IMR-90 (cell line): Measurements from ENCODE around the gene LRRC8B. TPM values are rescaled to one million over a fixed set of nuclear protein-coding genes. Genes with fewer than 3 reads are reported as not detected.

Source experiments
- ATAC-seq: fragments of 200-7000 bp; cut with Tn5 transposase; 2 replicates; pipeline ENCODE4 v1.9.1; 2020; ENCODE audit warnings: low read depth, mild to moderate bottlenecking, moderate library complexity
- BruUV-seq: library from RNA; stranded (reverse); fragments of 400-500 nt; replicated peaks from 2 replicates; lab custom pipeline; 2021; lab: Mats Ljungman, UMichigan
- CTCF ChIA-PET: fragments of 300-600 bp; formaldehyde crosslinking; extraction: SDS; loops from one replicate; lab custom pipeline; 2021; ENCODE audit warnings: antibody characterized with exemption; lab: Yijun Ruan, JAX
- POLR2A ChIA-PET: fragments of 300-600 bp; sonication (Branson Sonifier 250); formaldehyde crosslinking; loops from one replicate; lab custom pipeline; 2022; ENCODE audit warnings: antibody characterized with exemption; ENCODE audit not compliant: unreplicated experiment; lab: Charles Lee
- DNase-seq: peaks from one replicate; pipeline ENCODE4 v3.0.0; 2013
- H2AFZ ChIP-seq: replicated peaks from 2 replicates; pipeline ENCODE3; 2013; ENCODE audit warnings: low read length, mild to moderate bottlenecking; ENCODE audit not compliant: poor library complexity
- H2AK5ac ChIP-seq: 2 replicates; pipeline ENCODE4 v1.6.1; 2013; ENCODE audit warnings: low read depth, low read length, inconsistent platforms
- H2AK9ac ChIP-seq: replicated peaks from 2 replicates; pipeline ENCODE3; 2013; ENCODE audit warnings: mild to moderate bottlenecking, low read depth, low read length, moderate library complexity; ENCODE audit not compliant: poor library complexity
- H2BK120ac ChIP-seq: 2 replicates; pipeline ENCODE4 v1.6.1; 2013; ENCODE audit warnings: low read depth, low read length, inconsistent platforms
- H2BK15ac ChIP-seq: 3 replicates; pipeline ENCODE4 v1.6.1; 2013; ENCODE audit warnings: low read depth, low read length, inconsistent platforms
- H2BK20ac ChIP-seq: 2 replicates; pipeline ENCODE4 v1.6.1; 2013; ENCODE audit warnings: low read depth, mild to moderate bottlenecking, inconsistent platforms, low read length, moderate library complexity
- H2BK5ac ChIP-seq: 2 replicates; pipeline ENCODE4 v1.6.1; 2013; ENCODE audit warnings: mild to moderate bottlenecking, low read depth, low read length, inconsistent platforms; ENCODE audit not compliant: poor library complexity, severe bottlenecking
- H3K14ac ChIP-seq: replicated peaks from 2 replicates; pipeline ENCODE4 v1.6.1; 2013; ENCODE audit warnings: low read depth, low read length, inconsistent platforms
- H3K18ac ChIP-seq: 2 replicates; pipeline ENCODE4 v1.6.1; 2013; ENCODE audit warnings: low read depth, low read length, control low read depth
- H3K23ac ChIP-seq: 2 replicates; pipeline ENCODE4 v1.6.1; 2013; ENCODE audit warnings: low read depth, low read length, inconsistent platforms
- H3K27ac ChIP-seq: 2 replicates; pipeline ENCODE4 v1.5.1; 2013; ENCODE audit warnings: mild to moderate bottlenecking, control low read depth, low read length; ENCODE audit not compliant: insufficient read depth
- H3K27me3 ChIP-seq: 2 replicates; pipeline ENCODE4 v1.6.1; 2013; ENCODE audit warnings: low read length; ENCODE audit not compliant: control insufficient read depth, insufficient read depth
- H3K36me3 ChIP-seq: 2 replicates; pipeline ENCODE4 v1.6.1; 2013; ENCODE audit warnings: low read length, mixed read lengths; ENCODE audit not compliant: control insufficient read depth, insufficient read depth
- H3K4ac ChIP-seq: 2 replicates; pipeline ENCODE4 v1.6.1; 2013; ENCODE audit warnings: low read depth, low read length, inconsistent platforms
- H3K4me1 ChIP-seq: 2 replicates; pipeline ENCODE4 v1.6.1; 2013; ENCODE audit warnings: low read length, mixed read lengths; ENCODE audit not compliant: control insufficient read depth, insufficient read depth
- H3K4me2 ChIP-seq: 2 replicates; pipeline ENCODE4 v1.6.1; 2013; ENCODE audit warnings: low read depth, mild to moderate bottlenecking, control low read depth, low read length, moderate library complexity
- H3K4me3 ChIP-seq: 2 replicates; pipeline ENCODE4 v1.5.1; 2013; ENCODE audit warnings: low read depth, mild to moderate bottlenecking, control low read depth, low read length, moderate library complexity; ENCODE audit not compliant: insufficient read depth
- H3K56ac ChIP-seq: 2 replicates; pipeline ENCODE4 v1.6.1; 2013; ENCODE audit warnings: low read length, inconsistent platforms; ENCODE audit not compliant: insufficient read depth; ENCODE audit errors: extremely low read depth
- H3K79me1 ChIP-seq, 2 experiments: 2 replicates each; pipeline ENCODE4 v1.6.1; 2013; ENCODE audit warnings: low read length in 2 of 2, inconsistent platforms in 1 of 2, low read depth in 1 of 2
- H3K9ac ChIP-seq: 2 replicates; pipeline ENCODE4 v1.6.1; 2013; ENCODE audit warnings: low read depth, low read length, control low read depth
- H3K9me1 ChIP-seq: 2 replicates; pipeline ENCODE4 v1.6.1; 2013; ENCODE audit warnings: low read length, inconsistent platforms; ENCODE audit not compliant: insufficient read depth
- H3K9me3 ChIP-seq: 2 replicates; pipeline ENCODE4 v1.6.1; 2013; ENCODE audit warnings: low read length; ENCODE audit not compliant: control insufficient read depth, insufficient read depth
- H4K20me1 ChIP-seq: 2 replicates; pipeline ENCODE4 v1.6.1; 2013; ENCODE audit warnings: low read length, inconsistent platforms; ENCODE audit not compliant: insufficient read depth
- H4K5ac ChIP-seq: 2 replicates; pipeline ENCODE4 v1.6.1; 2013; ENCODE audit warnings: mild to moderate bottlenecking, low read depth, low read length, control low read depth
- H4K8ac ChIP-seq, 2 experiments: 2 replicates each; pipeline ENCODE4 v1.6.1; 2013; ENCODE audit warnings: low read depth in 2 of 2, low read length in 2 of 2, control low read depth in 1 of 2, inconsistent platforms in 1 of 2
- H4K91ac ChIP-seq: 2 replicates; pipeline ENCODE4 v1.6.1; 2013; ENCODE audit warnings: low read depth, low read length, inconsistent platforms; ENCODE audit not compliant: insufficient read depth
- BHLHE40 ChIP-seq: fragments of 150-350 bp; IDR thresholded peaks from 2 replicates; pipeline ENCODE4 v1.6.1; 2016; ENCODE audit warnings: mild to moderate bottlenecking, low read depth, low read length
- CHD1 ChIP-seq: IDR thresholded peaks from 2 replicates; pipeline ENCODE4 v1.6.1; 2012; ENCODE audit warnings: low read depth, low read length, improper control_type of control experiment
- MAZ ChIP-seq: IDR thresholded peaks from 2 replicates; pipeline ENCODE4 v1.6.1; 2012; ENCODE audit warnings: low read depth, mild to moderate bottlenecking, low read length, improper control_type of control experiment, moderate library complexity, borderline replicate concordance
- MXI1 ChIP-seq: IDR thresholded peaks from 2 replicates; pipeline ENCODE4 v1.6.1; 2012; ENCODE audit warnings: low read depth, mild to moderate bottlenecking, low read length, moderate library complexity, borderline replicate concordance
- RFX5 ChIP-seq: IDR thresholded peaks from 2 replicates; pipeline ENCODE4 v1.8.0; 2012; ENCODE audit warnings: low read depth, mild to moderate bottlenecking, low read length, moderate library complexity
- WGBS, 2 experiments: methylation state at CpG; one replicate each; pipeline versions ENCODE4 v1.1.5 to v1.1.7; 2013; ENCODE audit warnings: missing lambda C conversion rate in 2 of 2; ENCODE audit not compliant: insufficient read length in 1 of 2; ENCODE audit errors: extremely low coverage in 2 of 2; 5-methylcytosine and 5-hydroxymethylcytosine counted together
- dilution Hi-C: fragments of 300-500 bp; cut with HindIII; formaldehyde crosslinking; loops from one replicate; pipeline ENCODE4 v1.14.3; 2018; ENCODE audit warnings: low sequenced_read_pairs; ENCODE audit not compliant: unreplicated experiment
- in situ Hi-C: fragments of 300-500 bp; cut with MboI; formaldehyde crosslinking; loops from 3 replicates; pipeline ENCODE4 v1.14.3; 2019; ENCODE audit warnings: low sequenced_read_pairs, inconsistent platforms, mixed read lengths
- intact Hi-C: fragments of 100-400 bp; cut with micrococcal nuclease; formaldehyde crosslinking; loops from 2 replicates; pipeline ENCODE4 v1.10.0; 2022
- polyA plus RNA-seq, 3 experiments: library from polyadenylated mRNA; depleted of rRNA; stranded (reverse); fragments of >200 nt; gene quantifications; 2 replicates each; pipeline ENCODE4 v1.2.3, GENCODE V29; 2012; ENCODE audit warnings: low replicate concordance in 1 of 3
- total RNA-seq: library from RNA; depleted of rRNA; stranded (reverse); fragments of >200 nt; gene quantifications from 2 replicates; pipeline ENCODE4 v1.2.3, GENCODE V29; 2012
- TF ChIP-seq, protein P1 (sequence below): fragments of 150-350 bp; IDR thresholded peaks from 2 replicates; pipeline ENCODE4 v1.6.1; 2017; ENCODE audit warnings: mild to moderate bottlenecking, antibody characterized with exemption, low read length, low read depth

The LRRC8B gene
- total and polyA plus RNA-seq, 2 of the 4 experiments (the other 2 are of a cell fraction), result 0.74 to 1.8 TPM

DNA sequence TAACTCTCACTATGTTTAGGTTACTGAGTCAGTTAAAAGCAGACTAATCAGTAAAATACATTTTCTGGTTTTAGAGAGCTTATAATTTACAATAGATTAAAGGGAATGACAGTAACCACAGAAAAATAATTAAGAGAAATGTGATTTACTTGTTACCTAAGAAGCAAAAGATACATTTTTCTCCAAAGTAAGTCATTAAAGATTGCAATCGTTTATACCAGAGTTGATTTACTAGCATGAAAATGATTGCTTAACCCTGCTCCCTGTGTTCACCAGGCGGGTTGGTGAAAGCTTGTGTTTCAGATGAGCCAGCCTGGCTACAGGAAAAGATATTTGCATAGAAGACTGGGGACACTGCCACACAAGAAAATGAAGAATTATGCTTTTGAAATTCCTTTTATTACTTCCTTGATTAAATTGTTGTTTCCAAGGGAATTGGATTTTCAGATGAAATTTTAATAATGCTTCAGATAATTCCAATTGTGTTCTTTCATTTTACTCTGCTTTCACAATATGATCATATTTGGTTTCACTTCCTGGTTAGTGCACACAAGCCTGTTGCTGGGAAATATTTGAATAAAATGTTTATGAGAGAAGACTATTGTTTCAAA, 27.9 kb downstream of the LRRC8B start:
- Histone ChIP-seq H2AFZ (no peak overlapping the region), H4K5ac (no peak overlapping the region), H3K4me3 (no peak overlapping the region), H3K9ac (no peak overlapping the region), H3K79me1 (no peaks in the 10 kb centered on the region), H3K4ac (no peak overlapping the region), H3K27me3 (no peaks in the 10 kb centered on the region), H3K4me1 (no peaks in the 10 kb centered on the region), H3K56ac (no peak overlapping the region), H3K23ac (no peak overlapping the region), H2BK15ac (no peak overlapping the region), H2AK9ac (no peak overlapping the region), H4K20me1 (no peaks in the 10 kb centered on the region), H3K4me2 (no peak overlapping the region; the same call in 1 of the 2 replicates), H2BK20ac (no peak overlapping the region), H4K8ac (no peak overlapping the region; a peak in 1 of 4 replicates), H2BK120ac (no peak overlapping the region), H3K9me1 (no peaks in the 10 kb centered on the region), H3K14ac (no peak overlapping the region), H3K18ac (no peak overlapping the region), H3K9me3 (no peaks in the 10 kb centered on the region), H4K91ac (no peak overlapping the region), H2BK5ac (no peak overlapping the region), H2AK5ac (no peak overlapping the region), H3K27ac (no peak overlapping the region), H3K36me3 (no peaks in the 10 kb centered on the region)
- CTCF ChIA-PET, result no interaction called here
- no TSS peak for BruUV-seq
- ATAC-seq (no peak), DNase-seq (no peak)
- POLR2A ChIA-PET, result no interaction called here
- dilution Hi-C loops (no loop called here), intact Hi-C loops (no loop called here), in situ Hi-C loops (no loop called here)
- TF ChIP-seq, protein P1, sequence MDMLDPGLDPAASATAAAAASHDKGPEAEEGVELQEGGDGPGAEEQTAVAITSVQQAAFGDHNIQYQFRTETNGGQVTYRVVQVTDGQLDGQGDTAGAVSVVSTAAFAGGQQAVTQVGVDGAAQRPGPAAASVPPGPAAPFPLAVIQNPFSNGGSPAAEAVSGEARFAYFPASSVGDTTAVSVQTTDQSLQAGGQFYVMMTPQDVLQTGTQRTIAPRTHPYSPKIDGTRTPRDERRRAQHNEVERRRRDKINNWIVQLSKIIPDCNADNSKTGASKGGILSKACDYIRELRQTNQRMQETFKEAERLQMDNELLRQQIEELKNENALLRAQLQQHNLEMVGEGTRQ, result no peak
- no peak for TF ChIP-seq CHD1
- TF ChIP-seq RFX5, result no peak
- no peak for TF ChIP-seq MAZ
- no peak for TF ChIP-seq MXI1
- TF ChIP-seq BHLHE40, result no peak
- no CpG with 5 or more reads among the region's 2 CpGs for WGBS, 2 experiments
